Memory B cell (primary cell): ENCODE data around the gene SLC22A9.
A peak's percentile ranks its signal among the peaks of the same experiment; 100 is the strongest.
"Not testable (repeated sequence)": the region's sequence is repeated elsewhere in the genome, so short reads cannot be mapped to it uniquely, and the experiment has no call there.

Experiments
- ATAC-seq: fragments of 150-1000 bp; cut with Tn5 transposase; 2 replicates; pipeline ENCODE4 v1.10.0; 2021; ENCODE audit warnings: low read depth, mild to moderate bottlenecking, moderate library complexity
- DNase-seq, 2 donors: peaks; one replicate each; pipeline ENCODE4 v3.0.0; 2022; ENCODE audit warnings: low spot score in 2 of 2
- H3K27ac Mint-ChIP-seq: one replicate; pipeline ENCODE4 v1.8.0; 2022; ENCODE audit warnings: mild to moderate bottlenecking, moderate library complexity, mixed read lengths
- H3K27me3 Mint-ChIP-seq: one replicate; pipeline ENCODE4 v1.8.0; 2022; ENCODE audit warnings: mixed read lengths
- H3K36me3 Mint-ChIP-seq: one replicate; pipeline ENCODE4 v1.8.0; 2022; ENCODE audit warnings: mild to moderate bottlenecking, mixed read lengths
- H3K4me1 Mint-ChIP-seq: one replicate; pipeline ENCODE4 v1.8.0; 2022; ENCODE audit warnings: mixed read lengths
- H3K4me3 Mint-ChIP-seq: one replicate; pipeline ENCODE4 v1.8.0; 2022; ENCODE audit warnings: mild to moderate bottlenecking, moderate library complexity, mixed read lengths
- H3K9me3 Mint-ChIP-seq: one replicate; pipeline ENCODE4 v1.8.0; 2022; ENCODE audit warnings: mixed read lengths

Gene SLC22A9

GRCh38 chr11:63369165-63369970 lies at the start of gene SLC22A9:
SLC22A9 (plus strand) TSS chr11:63369785; CDS start chr11:63370057, 272 bp downstream.
- Mint-ChIP-seq H3K4me1 (no peaks in the 10 kb centered on the region), H3K4me3 (no peak within 1 kb of the TSS), H3K9me3 (no peaks in the 10 kb centered on the region), H3K27me3 (peaks cover 16% of the 10 kb centered on the region), H3K27ac (no peak within 1 kb of the TSS), H3K36me3 (no peaks in the 10 kb centered on the region)
- DNase-seq (no peak), ATAC-seq (no peak)

- H3K4me3 Mint-ChIP-seq, result no peak overlapping the region
- H3K9me3 Mint-ChIP-seq, result peaks cover 13% of the 10 kb centered on the region
- no peak for ATAC-seq
- H3K27me3 Mint-ChIP-seq, result peaks cover 2% of the 10 kb centered on the region
- no peak overlapping the region for H3K27ac Mint-ChIP-seq
- no peak for DNase-seq
- no peaks in the 10 kb centered on the region for H3K4me1 Mint-ChIP-seq
- H3K36me3 Mint-ChIP-seq, result no peaks in the 10 kb centered on the region
Measured at GRCh38 chr11:63321723-63322122, 47.9 kb upstream of the SLC22A9 start.

- not testable (repeated sequence) for H3K4me3 Mint-ChIP-seq, DNase-seq, H3K36me3 Mint-ChIP-seq, ATAC-seq, H3K27ac Mint-ChIP-seq, H3K4me1 Mint-ChIP-seq
- Mint-ChIP-seq H3K9me3 (peaks cover 12% of the 10 kb centered on the region), H3K27me3 (peaks cover 19% of the 10 kb centered on the region)
Measured at GRCh38 chr11:63335089-63335488, 34.5 kb upstream of the SLC22A9 start.

- Mint-ChIP-seq H3K4me3 (no peak overlapping the region), H3K9me3 (peaks cover 12% of the 10 kb centered on the region), H3K36me3 (peaks cover 8% of the 10 kb centered on the region), H3K27ac (no peak overlapping the region), H3K4me1 (no peaks in the 10 kb centered on the region), H3K27me3 (peaks cover 19% of the 10 kb centered on the region)
- DNase-seq (no peak), ATAC-seq (no peak)
Measured at GRCh38 chr11:63337070-63337469, 32.5 kb upstream of the SLC22A9 start.

- Mint-ChIP-seq H3K9me3 (no peaks in the 10 kb centered on the region), H3K36me3 (no peaks in the 10 kb centered on the region), H3K4me1 (no peaks in the 10 kb centered on the region), H3K27me3 (no peaks in the 10 kb centered on the region), H3K27ac (no peak overlapping the region), H3K4me3 (no peak overlapping the region)
- DNase-seq, result no peak
- no peak for ATAC-seq
Measured at GRCh38 chr11:63343130-63343529, 26.5 kb upstream of the SLC22A9 start.

- Mint-ChIP-seq H3K27ac (no peak overlapping the region), H3K36me3 (no peaks in the 10 kb centered on the region), H3K4me1 (no peaks in the 10 kb centered on the region), H3K4me3 (no peak overlapping the region), H3K9me3 (peaks cover 6% of the 10 kb centered on the region), H3K27me3 (peaks cover 7% of the 10 kb centered on the region)
- no peak for ATAC-seq
- no peak for DNase-seq
Measured at GRCh38 chr11:63352144-63352543, 17.4 kb upstream of the SLC22A9 start.

GRCh38 chr11:63362196-63362793 lies 7.3 kb upstream of the SLC22A9 start:
- Mint-ChIP-seq H3K36me3 (peaks cover 2% of the 10 kb centered on the region), H3K27me3 (peaks cover 17% of the 10 kb centered on the region), H3K9me3 (peaks cover 13% of the 10 kb centered on the region), H3K4me3 (no peak overlapping the region), H3K4me1 (no peaks in the 10 kb centered on the region), H3K27ac (no peak overlapping the region)
- ATAC-seq, result no peak
- DNase-seq, result no peak

- Mint-ChIP-seq H3K4me3 (no peak overlapping the region), H3K36me3 (no peaks in the 10 kb centered on the region), H3K9me3 (no peaks in the 10 kb centered on the region), H3K27me3 (peaks cover 14% of the 10 kb centered on the region), H3K4me1 (peaks cover 1% of the 10 kb centered on the region), H3K27ac (no peak overlapping the region)
- no peak for DNase-seq
- no peak for ATAC-seq
Measured at GRCh38 chr11:63369971-63370588, 495 bp downstream of the SLC22A9 start.

- peaks cover 15% of the 10 kb centered on the region for H3K27me3 Mint-ChIP-seq
- DNase-seq (no peak), ATAC-seq (no peak)
- no peaks in the 10 kb centered on the region for H3K36me3 Mint-ChIP-seq
- no peak overlapping the region for H3K4me3 Mint-ChIP-seq
- H3K9me3 Mint-ChIP-seq, result no peaks in the 10 kb centered on the region
- H3K4me1 Mint-ChIP-seq, result peaks cover 7% of the 10 kb centered on the region
- H3K27ac Mint-ChIP-seq, result no peak overlapping the region
Measured at GRCh38 chr11:63371396-63371795, 1.8 kb downstream of the SLC22A9 start.

- peak; percentile 37 for ATAC-seq
- no peak overlapping the region for H3K27ac Mint-ChIP-seq
Measured at GRCh38 chr11:63375434-63375833, 5.8 kb downstream of the SLC22A9 start.

GRCh38 chr11:63380130-63380529 lies 10.5 kb downstream of the SLC22A9 start:
- Mint-ChIP-seq H3K9me3 (peaks cover 3% of the 10 kb centered on the region), H3K27me3 (peaks cover 12% of the 10 kb centered on the region), H3K4me1 (peaks cover 5% of the 10 kb centered on the region), H3K4me3 (no peak overlapping the region), H3K27ac (no peak overlapping the region), H3K36me3 (no peaks in the 10 kb centered on the region)
- no peak for ATAC-seq
- no peak for DNase-seq

More at GRCh38 chr11:63375434-63375833, 5.8 kb downstream of the SLC22A9 start:
- Mint-ChIP-seq H3K9me3 (no peaks in the 10 kb centered on the region), H3K4me3 (no peak overlapping the region), H3K36me3 (no peaks in the 10 kb centered on the region), H3K27me3 (peaks cover 18% of the 10 kb centered on the region), H3K4me1 (peaks cover 7% of the 10 kb centered on the region)
- no peak for DNase-seq

- H3K27me3 Mint-ChIP-seq, result peaks cover 23% of the 10 kb centered on the region
- H3K36me3 Mint-ChIP-seq, result no peaks in the 10 kb centered on the region
- H3K4me1 Mint-ChIP-seq, result no peaks in the 10 kb centered on the region
- no peak for DNase-seq
- H3K9me3 Mint-ChIP-seq, result peaks cover 1% of the 10 kb centered on the region
- no peak overlapping the region for H3K27ac Mint-ChIP-seq
- no peak for ATAC-seq
- H3K4me3 Mint-ChIP-seq, result no peak overlapping the region
Measured at GRCh38 chr11:63395697-63396096, 26.1 kb downstream of the SLC22A9 start.

- peaks cover 14% of the 10 kb centered on the region for H3K27me3 Mint-ChIP-seq
- no peaks in the 10 kb centered on the region for H3K4me1 Mint-ChIP-seq
- DNase-seq (no peak), ATAC-seq (no peak)
- H3K36me3 Mint-ChIP-seq, result no peaks in the 10 kb centered on the region
- H3K4me3 Mint-ChIP-seq, result no peak overlapping the region
- H3K27ac Mint-ChIP-seq, result no peak overlapping the region
- H3K9me3 Mint-ChIP-seq, result no peaks in the 10 kb centered on the region
Measured at GRCh38 chr11:63404161-63404935, 34.8 kb downstream of the SLC22A9 start.

GRCh38 chr11:63405114-63405513 lies 35.5 kb downstream of the SLC22A9 start:
- no peaks in the 10 kb centered on the region for H3K36me3 Mint-ChIP-seq
- H3K4me1 Mint-ChIP-seq, result no peaks in the 10 kb centered on the region
- H3K27me3 Mint-ChIP-seq, result peaks cover 14% of the 10 kb centered on the region

More at GRCh38 chr11:63405114-63405513, 35.5 kb downstream of the SLC22A9 start:
- ATAC-seq, result no peak
- H3K9me3 Mint-ChIP-seq, result no peaks in the 10 kb centered on the region
- no peak overlapping the region for H3K4me3 Mint-ChIP-seq
- no peak for DNase-seq
- H3K27ac Mint-ChIP-seq, result no peak overlapping the region
